ENCODE measurements around the gene LMBR1L. TPM values are rescaled to one million over a fixed set of nuclear protein-coding genes. Genes with fewer than 3 reads are reported as not detected.
A peak's percentile ranks its signal among the peaks of the same experiment; 100 is the strongest.

Gene LMBR1L, protein sequence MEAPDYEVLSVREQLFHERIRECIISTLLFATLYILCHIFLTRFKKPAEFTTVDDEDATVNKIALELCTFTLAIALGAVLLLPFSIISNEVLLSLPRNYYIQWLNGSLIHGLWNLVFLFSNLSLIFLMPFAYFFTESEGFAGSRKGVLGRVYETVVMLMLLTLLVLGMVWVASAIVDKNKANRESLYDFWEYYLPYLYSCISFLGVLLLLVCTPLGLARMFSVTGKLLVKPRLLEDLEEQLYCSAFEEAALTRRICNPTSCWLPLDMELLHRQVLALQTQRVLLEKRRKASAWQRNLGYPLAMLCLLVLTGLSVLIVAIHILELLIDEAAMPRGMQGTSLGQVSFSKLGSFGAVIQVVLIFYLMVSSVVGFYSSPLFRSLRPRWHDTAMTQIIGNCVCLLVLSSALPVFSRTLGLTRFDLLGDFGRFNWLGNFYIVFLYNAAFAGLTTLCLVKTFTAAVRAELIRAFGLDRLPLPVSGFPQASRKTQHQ
- 74.2 TPM for total RNA-seq

DNA sequence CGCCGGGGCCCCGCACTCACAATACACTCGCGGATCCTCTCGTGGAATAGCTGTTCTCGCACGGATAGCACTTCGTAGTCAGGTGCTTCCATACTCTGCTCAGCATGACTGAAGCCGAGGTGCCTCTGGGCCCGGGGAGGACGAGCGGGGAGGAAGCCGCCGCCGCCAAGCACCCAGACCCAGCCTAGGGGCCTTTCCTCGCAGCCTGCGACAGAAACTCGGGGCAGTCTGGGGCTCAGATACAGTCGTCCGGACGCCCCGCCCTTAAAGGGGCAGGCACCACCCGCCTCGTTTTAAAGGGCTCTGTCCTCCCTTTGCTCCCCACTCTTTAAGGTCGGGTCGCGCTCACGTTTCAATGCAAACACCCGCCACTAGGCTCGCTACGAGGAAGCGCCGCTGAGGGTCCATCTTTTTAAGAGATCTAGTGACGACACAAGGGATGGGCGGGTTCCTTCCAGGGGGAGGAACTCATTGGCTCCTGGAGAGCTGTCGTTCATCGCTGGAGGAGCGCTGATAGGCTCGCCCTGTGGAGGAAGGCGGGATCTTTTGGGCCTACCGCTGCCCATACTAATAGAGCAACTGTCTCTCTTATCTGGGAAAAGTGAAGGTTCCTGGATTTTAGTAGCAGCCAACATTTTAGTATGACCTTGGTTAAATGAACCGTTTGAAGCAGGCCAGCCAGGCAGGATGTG lies at the start of gene LMBR1L:
TSS of gene LMBR1L (minus strand) at position 384 of the 692 bp plus-strand sequence. CDS start at position 92, 292 bp downstream.
- peak; percentile 90 to 100 for DNase-seq (ENCODE audit: low spot score in 2 of 2)
- TF ChIP-seq, protein P1, sequence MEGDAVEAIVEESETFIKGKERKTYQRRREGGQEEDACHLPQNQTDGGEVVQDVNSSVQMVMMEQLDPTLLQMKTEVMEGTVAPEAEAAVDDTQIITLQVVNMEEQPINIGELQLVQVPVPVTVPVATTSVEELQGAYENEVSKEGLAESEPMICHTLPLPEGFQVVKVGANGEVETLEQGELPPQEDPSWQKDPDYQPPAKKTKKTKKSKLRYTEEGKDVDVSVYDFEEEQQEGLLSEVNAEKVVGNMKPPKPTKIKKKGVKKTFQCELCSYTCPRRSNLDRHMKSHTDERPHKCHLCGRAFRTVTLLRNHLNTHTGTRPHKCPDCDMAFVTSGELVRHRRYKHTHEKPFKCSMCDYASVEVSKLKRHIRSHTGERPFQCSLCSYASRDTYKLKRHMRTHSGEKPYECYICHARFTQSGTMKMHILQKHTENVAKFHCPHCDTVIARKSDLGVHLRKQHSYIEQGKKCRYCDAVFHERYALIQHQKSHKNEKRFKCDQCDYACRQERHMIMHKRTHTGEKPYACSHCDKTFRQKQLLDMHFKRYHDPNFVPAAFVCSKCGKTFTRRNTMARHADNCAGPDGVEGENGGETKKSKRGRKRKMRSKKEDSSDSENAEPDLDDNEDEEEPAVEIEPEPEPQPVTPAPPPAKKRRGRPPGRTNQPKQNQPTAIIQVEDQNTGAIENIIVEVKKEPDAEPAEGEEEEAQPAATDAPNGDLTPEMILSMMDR (IDR thresholded peaks at IDR 0.05), result peak; percentile 32 to 64 (median 50)
- H3K4me1 ChIP-seq, result peaks cover 19 to 32% of the 10 kb centered on the region in 2 donors
- intact Hi-C loops (cut with DNase I), result loop anchor here (1.0 kb wide), 3 partner anchors 20 to 125 kb away; partner anchors contain the start of gene RHEBL1
- H3K27ac ChIP-seq, result peak within 1 kb of the TSS; percentile 93 to 95
- H3K4me3 ChIP-seq, result peak within 1 kb of the TSS; percentile 69 to 73
- H3K36me3 ChIP-seq, result peaks cover 2 to 8% of the 10 kb centered on the region in 2 donors
- no peaks in the 10 kb centered on the region for H3K9me3 ChIP-seq
- no peaks in the 10 kb centered on the region for H3K27me3 ChIP-seq

DNA sequence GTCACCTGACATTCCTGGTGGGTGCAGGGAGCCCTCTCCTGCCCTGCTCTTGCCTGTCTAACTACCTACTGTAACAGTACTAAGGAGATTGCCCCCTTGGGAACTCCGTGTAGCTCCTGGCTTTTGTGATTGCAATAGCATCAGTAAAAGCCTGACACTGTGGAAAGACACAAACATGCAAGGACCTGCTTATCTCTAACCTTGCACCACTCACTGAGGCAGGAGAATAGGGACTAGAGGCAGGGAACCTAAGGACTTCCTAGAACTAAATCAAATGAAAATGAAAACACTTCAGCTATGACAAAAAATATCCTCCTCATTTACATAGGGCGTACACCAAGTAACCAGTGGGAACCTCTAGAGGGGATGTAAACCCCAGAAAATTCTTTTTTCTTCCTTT lies 49.8 kb upstream of the LMBR1L start:
- H3K27me3 ChIP-seq, result no peaks in the 10 kb centered on the region
- TF ChIP-seq, protein P1 (IDR thresholded peaks at IDR 0.05), result no peak
- no peak for DNase-seq (ENCODE audit: low spot score in 2 of 2)
- no peak overlapping the region for H3K4me3 ChIP-seq
- H3K4me1 ChIP-seq, result no peaks in the 10 kb centered on the region
- intact Hi-C loops (cut with DNase I), result no loop called here
- H3K9me3 ChIP-seq, result no peaks in the 10 kb centered on the region
- H3K27ac ChIP-seq, result no peak overlapping the region
- no peaks in the 10 kb centered on the region for H3K36me3 ChIP-seq

DNA sequence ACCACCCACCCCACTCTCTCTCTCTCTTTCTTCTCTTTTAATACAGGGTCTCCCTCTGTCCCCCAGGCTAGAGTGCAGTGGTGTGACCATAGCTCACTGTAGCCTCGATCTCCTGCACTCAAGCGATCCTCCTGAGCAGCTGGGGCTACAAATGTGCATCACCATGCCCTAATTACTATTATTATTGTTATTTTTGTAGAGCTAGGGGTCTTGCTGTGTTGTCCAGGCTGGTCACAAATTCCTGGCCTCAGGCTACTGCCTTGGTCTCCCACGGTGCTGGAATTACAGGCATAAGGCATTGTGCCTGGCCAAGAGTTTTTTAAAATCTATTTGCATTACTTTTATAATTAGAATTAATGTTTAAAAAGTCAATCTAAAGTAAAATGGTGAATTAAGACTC lies 43.6 kb upstream of the LMBR1L start:
- H3K4me1 ChIP-seq, result no peaks in the 10 kb centered on the region
- no peaks in the 10 kb centered on the region for H3K36me3 ChIP-seq
- DNase-seq (ENCODE audit: low spot score in 2 of 2), result no peak
- H3K27ac ChIP-seq, result no peak overlapping the region
- intact Hi-C loops (cut with DNase I), result no loop called here
- no peak overlapping the region for H3K4me3 ChIP-seq
- H3K27me3 ChIP-seq, result no peaks in the 10 kb centered on the region
- no peaks in the 10 kb centered on the region for H3K9me3 ChIP-seq
- TF ChIP-seq, protein P1 (IDR thresholded peaks at IDR 0.05), result no peak

DNA sequence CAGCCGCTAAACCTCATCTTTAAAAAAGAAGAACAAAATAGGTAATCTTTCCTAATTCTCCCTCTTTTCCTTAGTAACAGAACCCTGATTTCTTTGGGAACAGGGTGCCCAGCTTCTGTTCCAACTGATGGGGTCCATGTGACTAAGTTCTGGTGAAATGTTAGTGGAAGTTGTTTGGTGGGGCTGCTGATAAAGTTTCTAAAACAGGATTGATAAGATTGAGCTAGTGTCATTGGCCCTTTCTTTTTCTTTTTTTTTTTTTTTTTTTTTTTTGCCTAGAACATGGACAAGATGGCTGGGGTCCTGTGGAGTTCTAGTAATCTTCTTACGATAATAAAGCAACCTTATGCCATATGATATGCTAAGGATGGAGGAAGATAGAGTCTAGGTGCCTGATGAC lies 36.7 kb upstream of the LMBR1L start:
- TF ChIP-seq, protein P1 (IDR thresholded peaks at IDR 0.05), result no peak
- no peak for DNase-seq (ENCODE audit: low spot score in 2 of 2)
- H3K4me1 ChIP-seq, result no peaks in the 10 kb centered on the region

DNA sequence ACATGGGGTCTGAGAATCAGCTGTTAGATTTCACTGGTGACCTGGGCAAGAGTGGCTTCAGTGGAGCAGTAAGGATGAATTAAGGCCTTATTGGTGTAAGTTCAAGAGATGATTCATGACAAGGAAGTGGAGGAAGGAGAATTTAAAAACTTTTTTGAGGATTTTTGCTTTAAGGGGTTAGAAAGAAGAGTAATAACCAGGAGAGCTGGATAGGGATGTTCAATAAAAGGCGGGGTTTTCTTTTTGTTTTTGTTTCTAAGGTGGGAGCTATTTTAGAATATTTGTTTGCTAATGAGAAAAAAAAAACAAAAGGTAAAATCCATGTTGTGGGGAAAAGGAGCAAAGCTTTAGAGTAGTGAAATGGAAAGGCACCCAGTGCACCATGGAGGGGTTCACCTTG lies 35.8 kb upstream of the LMBR1L start:
- H3K27ac ChIP-seq, result no peak overlapping the region
- H3K27me3 ChIP-seq, result no peaks in the 10 kb centered on the region
- H3K4me3 ChIP-seq, result no peak overlapping the region
- no peak for DNase-seq (ENCODE audit: low spot score in 2 of 2)
- TF ChIP-seq, protein P1 (IDR thresholded peaks at IDR 0.05), result no peak
- intact Hi-C loops (cut with DNase I), result no loop called here
- no peaks in the 10 kb centered on the region for H3K36me3 ChIP-seq
- no peaks in the 10 kb centered on the region for H3K4me1 ChIP-seq
- no peaks in the 10 kb centered on the region for H3K9me3 ChIP-seq

More for the DNA sequence above, 36.7 kb upstream of the LMBR1L start:
- intact Hi-C loops (cut with DNase I), result no loop called here
- Histone ChIP-seq H3K4me3 (no peak overlapping the region), H3K9me3 (no peaks in the 10 kb centered on the region), H3K36me3 (no peaks in the 10 kb centered on the region), H3K27me3 (no peaks in the 10 kb centered on the region), H3K27ac (no peak overlapping the region)

Measured in ascending aorta (tissue), 2 donors.